ENCODE data around the gene NEK1.

The NEK1 gene

DNA sequence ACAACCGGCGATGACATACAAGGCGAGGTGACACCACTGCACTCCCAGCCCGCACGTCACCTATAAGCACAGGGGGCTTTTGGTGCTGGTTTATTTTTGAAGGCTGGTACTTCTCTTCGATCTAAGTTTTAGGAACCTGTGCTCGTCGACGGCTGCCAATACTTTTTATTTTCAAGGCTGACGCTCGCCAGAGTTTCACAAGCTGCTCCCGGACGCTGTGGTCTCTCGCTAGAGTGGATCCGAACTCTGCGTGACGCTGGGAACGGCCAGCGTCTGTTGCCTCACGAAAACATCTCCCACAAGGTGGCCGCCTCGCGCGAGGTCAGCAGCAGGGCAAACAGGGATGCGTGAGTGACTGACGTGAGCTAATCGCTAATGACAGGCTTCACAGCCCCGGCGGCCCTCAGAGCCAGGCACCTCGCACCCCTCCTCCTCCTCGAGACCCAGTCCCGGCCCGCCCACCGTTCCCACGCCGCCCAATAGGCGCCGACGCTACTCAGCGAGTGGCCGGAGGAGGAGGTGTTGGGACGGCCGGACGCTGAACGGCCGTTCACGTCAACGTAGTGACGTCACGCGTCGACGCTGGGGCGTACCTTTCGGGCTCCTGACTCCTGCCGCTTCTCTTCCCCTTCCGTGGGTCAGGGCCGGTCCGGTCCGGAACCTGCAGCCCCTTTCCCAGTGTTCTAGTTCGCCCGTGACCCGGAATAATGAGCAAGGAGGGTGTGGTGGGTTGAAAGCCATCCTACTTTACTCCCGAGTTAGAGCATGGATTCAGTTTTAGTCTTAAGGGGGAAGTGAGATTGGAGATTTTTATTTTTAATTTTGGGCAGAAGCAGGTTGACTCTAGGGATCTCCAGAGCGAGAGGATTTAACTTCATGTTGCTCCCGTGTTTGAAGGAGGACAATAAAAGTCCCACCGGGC, 7.8 kb upstream of the NEK1 start, which contains the start of gene CLCN3:
Gene CLCN3 (plus strand): TSS at position 621 of the 922 bp plus-strand sequence. CDS start 15,351 bp downstream, outside the sequence.
- Histone ChIP-seq H3K79me2 (ENCODE audit: insufficient read depth, low read length) (peaks cover 48% of the 10 kb centered on the region), H3K27ac (ENCODE audit: low read depth, low read length) (peak within 1 kb of the TSS; percentile 77), H3K4me3 (ENCODE audit: insufficient read depth, low read length, poor library complexity, severe bottlenecking) (peak within 1 kb of the TSS; percentile 95), H3K36me3 (ENCODE audit: low read length) (0 out of 2 replicates have a peak, but pooled peaks cover 6% of the 10 kb centered on the region), H3K9me3 (ENCODE audit: insufficient read depth, low read length) (no peaks in the 10 kb centered on the region), H2AFZ (ENCODE audit: low read depth, low read length, severe bottlenecking) (peak within 1 kb of the TSS; percentile 61), H4K20me1 (ENCODE audit: low read depth, low read length) (no peaks in the 10 kb centered on the region), H3K9ac (ENCODE audit: low read length) (peak within 1 kb of the TSS; percentile 81), H3K9me2 (replicated peaks; ENCODE audit: insufficient read depth, low read length) (no peaks in the 10 kb centered on the region), H3F3A (ENCODE audit: insufficient read depth) (peaks cover 23% of the 10 kb centered on the region), H3K4me2 (ENCODE audit: low read depth, low read length, poor library complexity, severe bottlenecking) (peak within 1 kb of the TSS; percentile 100), H3K27me3 (ENCODE audit: low read length) (no peaks in the 10 kb centered on the region)
- TF ChIP-seq EZH2phosphoT487 (conservative IDR thresholded peaks at IDR 0.05; ENCODE audit: low read length) (no peak), CTCF (IDR thresholded peaks at IDR 0.05; ENCODE audit: insufficient read depth, low read length, poor library complexity, severe bottlenecking) (no peak)

- Histone ChIP-seq H3K4me3 (ENCODE audit: insufficient read depth, low read length, poor library complexity, severe bottlenecking) (peak overlapping the region; percentile 74), H3K9me3 (ENCODE audit: insufficient read depth, low read length) (no peaks in the 10 kb centered on the region), H3K27me3 (ENCODE audit: low read length) (no peaks in the 10 kb centered on the region), H4K20me1 (ENCODE audit: low read depth, low read length) (no peaks in the 10 kb centered on the region), H3K9ac (ENCODE audit: low read length) (peak overlapping the region; percentile 81), H2AFZ (ENCODE audit: low read depth, low read length, severe bottlenecking) (peak overlapping the region; percentile 61), H3K27ac (ENCODE audit: low read depth, low read length) (peak overlapping the region; percentile 69), H3K36me3 (ENCODE audit: low read length) (0 out of 2 replicates have a peak, but pooled peaks cover 6% of the 10 kb centered on the region), H3K9me2 (replicated peaks; ENCODE audit: insufficient read depth, low read length) (no peaks in the 10 kb centered on the region), H3K79me2 (ENCODE audit: insufficient read depth, low read length) (peaks cover 42% of the 10 kb centered on the region), H3K4me2 (ENCODE audit: low read depth, low read length, poor library complexity, severe bottlenecking) (peak overlapping the region; percentile 70), H3F3A (ENCODE audit: insufficient read depth) (peaks cover 23% of the 10 kb centered on the region)
- TF ChIP-seq EZH2phosphoT487 (conservative IDR thresholded peaks at IDR 0.05; ENCODE audit: low read length) (no peak), CTCF (IDR thresholded peaks at IDR 0.05; ENCODE audit: insufficient read depth, low read length, poor library complexity, severe bottlenecking) (peak; percentile 39)
Measured at GRCh38 chr4:169619518-169619957, 7.2 kb upstream of the NEK1 start.

DNA sequence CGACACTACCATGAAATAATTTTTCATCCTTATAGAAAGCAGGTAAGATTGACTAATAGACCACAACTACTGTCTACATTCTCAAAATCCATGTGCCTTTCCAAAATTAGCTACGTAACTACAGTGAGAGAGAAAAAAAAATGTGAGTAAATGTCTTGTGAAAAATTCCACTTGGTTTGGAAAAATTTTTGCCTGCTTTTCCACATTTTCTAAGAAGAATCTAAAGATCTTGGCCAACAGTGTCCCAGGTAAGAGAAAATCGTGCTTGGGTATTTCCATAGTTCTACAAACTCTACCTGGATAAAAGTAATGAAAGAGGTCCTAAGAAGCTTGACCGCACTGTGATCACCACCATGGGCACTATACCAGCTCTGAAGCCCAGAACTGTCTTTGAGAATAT, 6.6 kb upstream of the NEK1 start:
- Histone ChIP-seq H3F3A (ENCODE audit: insufficient read depth) (peaks cover 23% of the 10 kb centered on the region), H3K36me3 (ENCODE audit: low read length) (0 out of 2 replicates have a peak, but pooled peaks cover 6% of the 10 kb centered on the region), H3K79me2 (ENCODE audit: insufficient read depth, low read length) (peaks cover 36% of the 10 kb centered on the region), H3K4me2 (ENCODE audit: low read depth, low read length, poor library complexity, severe bottlenecking) (peak overlapping the region; percentile 70), H4K20me1 (ENCODE audit: low read depth, low read length) (no peaks in the 10 kb centered on the region), H3K9me3 (ENCODE audit: insufficient read depth, low read length) (no peaks in the 10 kb centered on the region), H2AFZ (ENCODE audit: low read depth, low read length, severe bottlenecking) (peak overlapping the region; percentile 42), H3K27ac (ENCODE audit: low read depth, low read length) (no peak overlapping the region), H3K27me3 (ENCODE audit: low read length) (no peaks in the 10 kb centered on the region), H3K9me2 (replicated peaks; ENCODE audit: insufficient read depth, low read length) (no peaks in the 10 kb centered on the region), H3K4me3 (ENCODE audit: insufficient read depth, low read length, poor library complexity, severe bottlenecking) (peak overlapping the region; percentile 74), H3K9ac (ENCODE audit: low read length) (no peak overlapping the region)
- TF ChIP-seq EZH2phosphoT487 (conservative IDR thresholded peaks at IDR 0.05; ENCODE audit: low read length) (no peak), CTCF (IDR thresholded peaks at IDR 0.05; ENCODE audit: insufficient read depth, low read length, poor library complexity, severe bottlenecking) (no peak)
